Myocyte (in vitro differentiated cells): ENCODE data around the gene OR6K2. TPM values are rescaled to one million over a fixed set of nuclear protein-coding genes. Genes with fewer than 3 reads are reported as not detected.

Experiments
- DNase-seq: peaks from one replicate; pipeline ENCODE4 v3.0.0-alpha.2; 2012; ENCODE audit warnings: low read depth
- total RNA-seq: library from RNA; depleted of rRNA; stranded (reverse); fragments of >200 nt; gene quantifications from 2 replicates; pipeline ENCODE4 v1.2.3, GENCODE V29; 2014

OR6K2 gene
- total RNA-seq, 1 donor from 2014 or later, result not detected

DNA sequence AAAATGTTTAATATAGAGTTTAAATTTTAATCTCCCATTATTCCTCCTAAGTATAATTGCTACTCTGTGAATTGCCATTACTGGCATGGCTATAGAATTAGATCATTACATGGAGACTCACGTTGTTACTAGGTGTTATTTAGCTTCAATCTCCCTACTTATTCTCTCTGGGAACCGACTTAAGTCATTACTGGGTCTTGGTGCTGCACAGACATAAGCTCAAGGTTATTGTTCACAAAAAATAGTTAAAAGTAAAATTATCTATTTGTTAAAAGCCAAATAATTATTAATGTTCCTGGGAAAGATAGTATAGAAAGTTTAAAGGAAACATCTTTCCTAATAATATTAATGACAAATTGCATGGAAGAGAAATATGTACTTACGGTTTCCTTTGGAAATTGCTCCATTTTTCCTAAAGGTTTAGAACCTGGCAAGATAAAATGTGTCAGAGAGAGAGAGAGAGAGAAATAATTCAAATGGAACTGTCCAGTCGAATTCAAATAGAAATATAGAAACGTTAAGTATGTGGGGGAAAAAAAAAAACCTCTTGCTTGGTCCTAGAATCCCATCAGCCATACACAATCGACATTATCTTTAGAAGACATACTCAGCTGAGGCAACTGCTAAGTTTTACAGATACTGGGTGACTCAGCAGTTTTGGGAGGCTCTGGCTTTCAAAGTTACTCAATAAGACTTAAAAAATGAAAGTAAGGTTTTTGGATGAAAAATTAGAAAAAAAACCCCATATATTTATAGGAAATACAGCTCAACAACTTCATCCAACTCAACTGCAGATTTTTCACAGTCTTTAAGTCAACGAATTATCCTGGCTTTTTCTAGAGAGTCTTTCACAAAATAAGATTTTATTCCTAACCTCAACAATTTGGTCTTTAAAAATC lies 14.1 kb downstream of the OR6K2 start, which contains the start of gene SPTA1:
SPTA1 (minus strand) TSS at position 605 of the 899 bp plus-strand sequence; CDS start at position 407, 198 bp downstream.
- DNase-seq, result no peak

- no peak for DNase-seq
These were observed 15.4 kb downstream of the OR6K2 start for GRCh38 chr1:158685085-158685484.

DNA sequence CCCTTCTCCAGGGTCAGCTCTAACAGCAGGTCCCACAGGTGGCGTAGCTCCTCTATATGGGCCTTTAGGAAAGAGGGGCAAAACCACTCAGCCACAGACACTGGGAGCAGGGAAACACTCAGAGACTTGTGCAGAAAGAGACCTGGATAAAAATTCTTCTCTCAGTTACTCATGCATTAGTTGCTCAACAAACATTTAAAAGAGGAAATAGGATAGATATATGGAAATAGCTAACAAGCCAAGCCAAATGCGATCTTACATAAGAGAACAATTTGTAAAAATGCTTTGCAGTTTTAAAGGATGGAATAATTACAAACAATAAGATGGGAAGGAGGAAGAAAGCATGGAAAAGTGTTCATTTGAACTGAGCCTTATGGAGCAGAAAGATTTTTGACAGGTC lies 18.8 kb downstream of the OR6K2 start:
- no peak for DNase-seq

- no peak for DNase-seq
These were observed 21.2 kb downstream of the OR6K2 start for GRCh38 chr1:158679289-158679688.

- DNase-seq, result no peak
These were observed 24.7 kb downstream of the OR6K2 start for GRCh38 chr1:158675563-158676323.

DNA sequence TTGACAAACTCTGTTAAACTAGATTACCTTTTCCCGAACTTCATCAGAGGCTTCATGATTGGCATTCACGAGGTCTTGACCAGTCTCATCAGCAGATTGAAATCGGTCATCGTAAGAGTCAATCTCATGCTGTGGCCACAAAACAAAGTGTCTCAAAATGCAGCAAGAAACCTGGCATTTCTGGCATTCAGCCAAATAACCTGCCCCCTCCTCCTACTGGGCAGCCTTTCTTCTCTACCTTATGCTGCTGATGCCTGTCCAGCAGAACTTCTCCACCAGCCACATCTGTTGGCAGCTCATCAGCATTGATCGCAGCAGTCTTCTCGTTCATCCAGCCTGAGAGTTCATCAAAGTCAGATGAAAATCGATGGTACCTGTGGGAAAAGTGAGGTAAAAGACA lies 26.1 kb downstream of the OR6K2 start:
- no peak for DNase-seq

- no peak for DNase-seq
These were observed 34.4 kb downstream of the OR6K2 start for GRCh38 chr1:158666037-158666436.

DNA sequence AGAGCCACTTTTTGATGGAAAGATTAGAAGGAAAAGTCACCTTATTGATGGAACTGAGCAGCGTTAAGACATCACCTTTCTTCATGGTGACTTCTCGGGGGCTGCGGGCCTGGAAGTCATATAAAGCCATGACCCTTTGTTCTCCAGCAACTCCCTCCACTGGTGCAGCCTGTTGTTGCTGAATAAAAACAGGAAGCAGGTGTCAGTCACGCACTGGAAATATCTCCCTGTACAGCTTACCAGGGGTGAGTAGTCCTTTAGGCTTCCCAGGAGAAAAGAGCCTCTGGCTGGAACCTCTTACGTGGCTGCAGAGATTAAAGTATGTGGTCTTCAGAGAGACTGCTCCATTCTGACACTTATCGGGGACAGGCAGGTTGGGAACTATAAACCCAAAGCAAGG lies 45.9 kb downstream of the OR6K2 start:
- no peak for DNase-seq

GRCh38 chr1:158654086-158654485 lies 46.4 kb downstream of the OR6K2 start:
- DNase-seq, result no peak

- DNase-seq, result no peak
These were observed 47.6 kb downstream of the OR6K2 start for GRCh38 chr1:158652721-158653334.

Other genes with a start within 250 kb of the OR6K2 start
- gene OR10K1, start 238.8 kb downstream of the OR6K2 start, total RNA-seq, result not detected in 2 replicates
- not detected in 2 replicates for gene OR10R2, start 228.4 kb downstream of the OR6K2 start, total RNA-seq
- not detected in 2 replicates for gene OR6Y1, start 146.2 kb downstream of the OR6K2 start, total RNA-seq
- not detected in 2 replicates for gene OR6P1, start 130.1 kb downstream of the OR6K2 start, total RNA-seq
- gene OR10X1, start 120.8 kb downstream of the OR6K2 start, total RNA-seq, result not detected in 2 replicates
- gene OR10Z1, start 95.4 kb downstream of the OR6K2 start, total RNA-seq, result not detected in 2 replicates
- gene SPTA1, start 13.9 kb downstream of the OR6K2 start, total RNA-seq, result not detected in 2 replicates
- gene OR6K3, start 20.1 kb upstream of the OR6K2 start, total RNA-seq, result not detected in 2 replicates
- gene OR6K6, start 54.1 kb upstream of the OR6K2 start, total RNA-seq, result not detected in 2 replicates
- gene OR6N1, start 71.5 kb upstream of the OR6K2 start, total RNA-seq, result not detected in 2 replicates
- gene OR6N2, start 80.6 kb upstream of the OR6K2 start, total RNA-seq, result not detected in 2 replicates
- not detected in 2 replicates for gene MNDA, start 130.7 kb upstream of the OR6K2 start, total RNA-seq
- not detected in 2 replicates for gene PYHIN1, start 230.9 kb upstream of the OR6K2 start, total RNA-seq